ENCODE data around the gene BANP.

DNA sequence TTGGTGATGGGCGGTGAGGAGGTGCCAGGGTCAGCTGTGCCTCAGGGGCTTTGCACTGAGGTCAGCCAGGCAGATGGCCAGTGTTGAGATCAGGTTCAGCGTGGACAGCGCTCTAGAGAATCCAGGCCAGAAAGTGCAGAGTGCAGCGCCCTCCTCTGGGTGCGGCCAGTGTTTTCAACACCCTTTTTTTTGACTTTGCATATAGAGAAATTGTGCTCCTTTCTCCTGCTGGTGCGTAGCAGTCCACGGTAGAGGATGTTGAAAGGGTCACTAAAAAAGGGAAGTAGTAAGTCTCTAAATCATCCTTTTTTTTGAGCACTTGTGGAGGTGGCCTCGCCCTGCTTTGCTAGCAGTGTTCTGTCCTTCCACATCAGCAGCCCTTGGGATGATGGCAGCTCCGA, 53.9 kb downstream of the BANP start:
- TF ChIP-seq, protein P1, sequence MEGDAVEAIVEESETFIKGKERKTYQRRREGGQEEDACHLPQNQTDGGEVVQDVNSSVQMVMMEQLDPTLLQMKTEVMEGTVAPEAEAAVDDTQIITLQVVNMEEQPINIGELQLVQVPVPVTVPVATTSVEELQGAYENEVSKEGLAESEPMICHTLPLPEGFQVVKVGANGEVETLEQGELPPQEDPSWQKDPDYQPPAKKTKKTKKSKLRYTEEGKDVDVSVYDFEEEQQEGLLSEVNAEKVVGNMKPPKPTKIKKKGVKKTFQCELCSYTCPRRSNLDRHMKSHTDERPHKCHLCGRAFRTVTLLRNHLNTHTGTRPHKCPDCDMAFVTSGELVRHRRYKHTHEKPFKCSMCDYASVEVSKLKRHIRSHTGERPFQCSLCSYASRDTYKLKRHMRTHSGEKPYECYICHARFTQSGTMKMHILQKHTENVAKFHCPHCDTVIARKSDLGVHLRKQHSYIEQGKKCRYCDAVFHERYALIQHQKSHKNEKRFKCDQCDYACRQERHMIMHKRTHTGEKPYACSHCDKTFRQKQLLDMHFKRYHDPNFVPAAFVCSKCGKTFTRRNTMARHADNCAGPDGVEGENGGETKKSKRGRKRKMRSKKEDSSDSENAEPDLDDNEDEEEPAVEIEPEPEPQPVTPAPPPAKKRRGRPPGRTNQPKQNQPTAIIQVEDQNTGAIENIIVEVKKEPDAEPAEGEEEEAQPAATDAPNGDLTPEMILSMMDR (tag by site-specific recombination; IDR thresholded peaks at IDR 0.05), result no peak
- no peak for TF ChIP-seq ZNF76 (tag by site-specific recombination; IDR thresholded peaks at IDR 0.05; ENCODE audit: borderline replicate concordance, low read depth)
- no peak for TF ChIP-seq ZNF274 (IDR thresholded peaks at IDR 0.05; ENCODE audit: low read length)
- no peak for TF ChIP-seq ZNF274 (tag by site-specific recombination; IDR thresholded peaks at IDR 0.05; ENCODE audit: borderline replicate concordance)
- TF ChIP-seq PRDM1 (tag by site-specific recombination; IDR thresholded peaks at IDR 0.05), result no peak
